H1 (cell line): ENCODE measurements around the gene XRCC6. TPM values are rescaled to one million over a fixed set of nuclear protein-coding genes. Genes with fewer than 3 reads are reported as not detected.

Experiments used
- CTCF ChIA-PET: fragments of 300-600 bp; sonication (Branson Sonifier 250); formaldehyde crosslinking; loops from one replicate; lab custom pipeline; 2021; ENCODE audit not compliant: partially characterized antibody; lab: Charles Lee
- POLR2A ChIA-PET: fragments of 300-600 bp; sonication (Branson Sonifier 250); formaldehyde crosslinking; loops from one replicate; lab custom pipeline; 2021; ENCODE audit warnings: inconsistent platforms; ENCODE audit not compliant: partially characterized antibody; lab: Charles Lee
- DNase-seq, 2 experiments: peaks; one replicate each; pipeline versions ENCODE4 v3.0.0 to v3.0.0-alpha.2; 2010 to 2022; ENCODE audit warnings: low spot score in 2 of 2, low read depth in 1 of 2, mixed read lengths in 1 of 2
- FAIRE-seq: peaks from 2 replicates; lab custom pipeline; 2011; peaks lifted over from hg19 to GRCh38; lab: Jason Lieb, UNC
- H2AFZ ChIP-seq: 2 replicates; pipeline ENCODE4 v1.8.1; 2012; ENCODE audit warnings: low read length, inconsistent platforms
- H2AK5ac ChIP-seq: 2 replicates; pipeline ENCODE4 v1.6.1; 2013; ENCODE audit warnings: low read depth, low read length
- H2BK120ac ChIP-seq: replicated peaks from 2 replicates; pipeline ENCODE3; 2013; ENCODE audit warnings: low read depth, low read length, inconsistent platforms
- H2BK12ac ChIP-seq: 2 replicates; pipeline ENCODE4 v1.6.1; 2013; ENCODE audit warnings: low read depth, low read length
- H2BK15ac ChIP-seq: 2 replicates; pipeline ENCODE4 v1.6.1; 2013; ENCODE audit warnings: low read length
- H2BK20ac ChIP-seq: 2 replicates; pipeline ENCODE4 v1.6.1; 2013; ENCODE audit warnings: low read length
- H2BK5ac ChIP-seq: 2 replicates; pipeline ENCODE4 v1.6.1; 2013; ENCODE audit warnings: low read depth, low read length
- H3K14ac ChIP-seq: 2 replicates; pipeline ENCODE4 v1.6.1; 2013; ENCODE audit warnings: inconsistent platforms; ENCODE audit not compliant: insufficient read length
- H3K18ac ChIP-seq: 2 replicates; pipeline ENCODE4 v1.6.1; 2013; ENCODE audit warnings: low read length; ENCODE audit errors: extremely low read depth
- H3K23ac ChIP-seq: 2 replicates; pipeline ENCODE4 v1.6.1; 2013; ENCODE audit warnings: inconsistent platforms; ENCODE audit not compliant: insufficient read length
- H3K23me2 ChIP-seq: 2 replicates; pipeline ENCODE4 v1.6.1; 2013; ENCODE audit warnings: low read depth, low read length
- H3K27ac ChIP-seq: 2 replicates; pipeline ENCODE4 v1.6.1; 2011; ENCODE audit warnings: low read depth, low read length, inconsistent platforms
- H3K27me3 ChIP-seq, 4 experiments: replicated peaks in 1 of 4; 1 replicate in 1 of 4; 2 replicates in 3 of 4; pipeline versions ENCODE4 v1.6.1 to v1.8.1; 2011 to 2013; ENCODE audit warnings: low read length in 3 of 4, mild to moderate bottlenecking in 3 of 4, inconsistent platforms in 2 of 4, mixed read lengths in 2 of 4, moderate library complexity in 1 of 4; ENCODE audit not compliant: control insufficient read depth in 3 of 4, insufficient read depth in 3 of 4; ENCODE audit errors: extremely low read depth in 1 of 4
- H3K36me3 ChIP-seq, 4 experiments: 2 replicates each; pipeline versions ENCODE4 v1.6.1 to v1.8.1; 2011 to 2013; ENCODE audit warnings: mild to moderate bottlenecking in 4 of 4, low read length in 3 of 4, moderate library complexity in 2 of 4, control low read depth in 1 of 4, inconsistent platforms in 1 of 4; ENCODE audit not compliant: insufficient read depth in 4 of 4, control insufficient read depth in 2 of 4
- H3K4ac ChIP-seq: replicated peaks from 2 replicates; pipeline ENCODE3; 2013; ENCODE audit warnings: low read length, low read depth, mixed read lengths, inconsistent platforms; ENCODE audit not compliant: insufficient read length
- H3K4me1 ChIP-seq, 4 experiments: replicated peaks in 1 of 4; 1 replicate in 1 of 4; 2 replicates in 3 of 4; pipeline versions ENCODE4 v1.6.1 to v1.8.1; 2011 to 2013; ENCODE audit warnings: low read length in 3 of 4, inconsistent platforms in 2 of 4, mixed read lengths in 1 of 4; ENCODE audit not compliant: insufficient read depth in 4 of 4, control insufficient read depth in 3 of 4
- H3K4me2 ChIP-seq, 2 experiments: 2 replicates each; pipeline versions ENCODE4 v1.6.1 to v1.8.1; 2011 to 2013; ENCODE audit warnings: low read depth in 2 of 2, low read length in 2 of 2, control low read depth in 1 of 2, inconsistent platforms in 1 of 2, mild to moderate bottlenecking in 1 of 2; ENCODE audit not compliant: insufficient read depth in 1 of 2
- H3K4me3 ChIP-seq, 4 experiments: fragments of 200-600, 300-600 bp in 1 of 4; sonication (generic), shearing (Covaris generic), sonication (Bioruptor Twin) in 1 of 4; 2 replicates each; pipeline versions ENCODE4 v1.5.1 to v1.8.1; 2011 to 2016; ENCODE audit warnings: low read length in 4 of 4, low read depth in 3 of 4, control low read depth in 2 of 4, inconsistent platforms in 2 of 4, mild to moderate bottlenecking in 2 of 4, mixed read lengths in 1 of 4, moderate library complexity in 1 of 4; ENCODE audit not compliant: insufficient read depth in 2 of 4; ENCODE audit errors: extremely low read depth in 1 of 4
- H3K56ac ChIP-seq: replicated peaks from 2 replicates; pipeline ENCODE3; 2013; ENCODE audit warnings: low read depth, mild to moderate bottlenecking, mixed read lengths, low read length, inconsistent platforms; ENCODE audit not compliant: insufficient read length
- H3K79me1 ChIP-seq: 2 replicates; pipeline ENCODE4 v1.6.1; 2013; ENCODE audit warnings: low read depth, low read length, control low read depth
- H3K79me2 ChIP-seq, 2 experiments: 2 replicates each; pipeline versions ENCODE4 v1.6.1 to v1.8.1; 2012 to 2013; ENCODE audit warnings: low read length in 2 of 2, mild to moderate bottlenecking in 2 of 2, inconsistent platforms in 1 of 2; ENCODE audit not compliant: insufficient read depth in 2 of 2, control insufficient read depth in 1 of 2
- H3K9ac ChIP-seq, 4 experiments: replicated peaks in 1 of 4; 1 replicate in 1 of 4; 2 replicates in 3 of 4; pipeline versions ENCODE4 v1.6.1 to v1.8.1; 2011 to 2013; ENCODE audit warnings: low read depth in 3 of 4, low read length in 3 of 4, control low read depth in 2 of 4, mild to moderate bottlenecking in 2 of 4, moderate library complexity in 2 of 4, inconsistent platforms in 1 of 4; ENCODE audit errors: extremely low read depth in 1 of 4
- H3K9me3 ChIP-seq, 2 experiments: 2 replicates each; pipeline versions ENCODE4 v1.6.1 to v1.8.1; 2012 to 2013; ENCODE audit warnings: mild to moderate bottlenecking in 2 of 2, moderate library complexity in 2 of 2, control low read depth in 1 of 2, inconsistent platforms in 1 of 2, low read depth in 1 of 2, low read length in 1 of 2, mixed read lengths in 1 of 2; ENCODE audit not compliant: insufficient read depth in 2 of 2
- H4K20me1 ChIP-seq, 2 experiments: replicated peaks in 1 of 2; 2 replicates each; pipeline versions ENCODE3 to v1.8.1; 2011 to 2013; ENCODE audit warnings: inconsistent platforms in 2 of 2, low read length in 2 of 2, mild to moderate bottlenecking in 1 of 2; ENCODE audit not compliant: insufficient read depth in 2 of 2, control insufficient read depth in 1 of 2
- H4K5ac ChIP-seq: 2 replicates; pipeline ENCODE4 v1.6.1; 2013; ENCODE audit warnings: low read length, low read depth, mixed read lengths, inconsistent platforms; ENCODE audit not compliant: insufficient read length
- H4K8ac ChIP-seq: 2 replicates; pipeline ENCODE4 v1.8.0; 2013; ENCODE audit warnings: mild to moderate bottlenecking, moderate library complexity, low read length, inconsistent platforms; ENCODE audit not compliant: insufficient read depth; ENCODE audit errors: extremely low read depth
- H4K91ac ChIP-seq: replicated peaks from 2 replicates; pipeline ENCODE3; 2013; ENCODE audit warnings: low read length, mixed read lengths, inconsistent platforms; ENCODE audit not compliant: insufficient read length
- ASH2L ChIP-seq: fragments of 200-600, 300-600 bp; sonication (generic); IDR thresholded peaks from one replicate; pipeline ENCODE4 v1.7.1; 2017; ENCODE audit warnings: low read length
- CBX5 ChIP-seq: fragments of 300-800, 300-1000 bp; sonication (generic); IDR thresholded peaks from 2 replicates; pipeline ENCODE4 v1.7.1; 2016; ENCODE audit warnings: antibody characterized with exemption, low read length, low read depth
- CEBPB ChIP-seq: IDR thresholded peaks from 2 replicates; pipeline ENCODE4 v1.6.1; 2012; ENCODE audit warnings: low read depth, low read length
- CREB1 ChIP-seq: IDR thresholded peaks from 2 replicates; pipeline ENCODE4 v1.6.1; 2012; ENCODE audit warnings: inconsistent platforms
- HDAC6 ChIP-seq: IDR thresholded peaks from one replicate; pipeline ENCODE4 v1.7.1; 2012; ENCODE audit warnings: low read depth, mild to moderate bottlenecking, inconsistent platforms, low read length, moderate library complexity
- KDM1A ChIP-seq: fragments of 200-600, 300-600 bp; sonication (generic); IDR thresholded peaks from 2 replicates; pipeline ENCODE4 v1.7.1; 2016; ENCODE audit warnings: mild to moderate bottlenecking, low read length, borderline replicate concordance
- MAFK ChIP-seq: IDR thresholded peaks from 2 replicates; pipeline ENCODE4 v1.6.1; 2012; ENCODE audit warnings: low read depth, mild to moderate bottlenecking, improper control_type of control experiment, low read length
- SAP30 ChIP-seq: fragments of 300-600 bp; sonication (generic); IDR thresholded peaks from 2 replicates; pipeline ENCODE4 v1.7.1; 2012; ENCODE audit warnings: low read length, moderate library complexity, mild to moderate bottlenecking, inconsistent platforms; ENCODE audit not compliant: insufficient read depth, insufficient replicate concordance
- SP4 ChIP-seq: IDR thresholded peaks from 2 replicates; pipeline ENCODE4 v1.6.1; 2012; ENCODE audit warnings: low read length, inconsistent platforms
- TBP ChIP-seq: IDR thresholded peaks from 2 replicates; pipeline ENCODE4 v1.6.1; 2011; ENCODE audit warnings: low read depth, low read length, improper control_type of control experiment
- ZNF274 ChIP-seq: IDR thresholded peaks from 2 replicates; pipeline ENCODE4 v1.7.0; 2012; ENCODE audit warnings: low read length, borderline replicate concordance; ENCODE audit errors: extremely low read depth
- WGBS, 2 experiments: shearing (Covaris generic) in 1 of 2; methylation state at CpG; one replicate each; pipeline versions ENCODE4 v1.1.6 to v1.1.7; 2013 to 2015; ENCODE audit warnings: low lambda C conversion rate in 2 of 2, mixed read lengths in 2 of 2, inconsistent platforms in 1 of 2, low coverage in 1 of 2, missing lambda C conversion rate in 1 of 2; ENCODE audit not compliant: insufficient replicate concordance in 2 of 2, insufficient coverage in 1 of 2, insufficient read length in 1 of 2; ENCODE audit errors: extremely low coverage in 1 of 2, missing lambda C conversion rate in 1 of 2; 5-methylcytosine and 5-hydroxymethylcytosine counted together
- polyA plus RNA-seq, 7 experiments: library from polyadenylated mRNA; depleted of rRNA in 3 of 7; stranded (reverse) in 5 of 7; unstranded in 2 of 7; fragments of >200 nt in 5 of 7; fragments of 200-250 nt in 2 of 7; gene quantifications; 1 replicate in 5 of 7; 2 replicates in 1 of 7; 4 replicates in 1 of 7; pipeline versions ENCODE4 v1.2.1 to v1.2.3, GENCODE V29; 2011 to 2013; ENCODE audit warnings: missing spikeins in 2 of 7, mixed read lengths in 2 of 7
- total RNA-seq: library from RNA; stranded (reverse); fragmentation: NEBNext Ultra II Directional; extraction: Animal tissue kit (Norgen Biotek cat#: 25700); gene quantifications from 2 replicates; pipeline ENCODE4 v1.2.1, GENCODE V29; 2021

Gene XRCC6
- total and polyA plus RNA-seq, 2 of the 8 experiments (the other 6 are each of a cell fraction or from before 2014, with no cell fraction given): 150 to 490 TPM

- H4K91ac ChIP-seq: no peak overlapping the region
- ChIA-PET POLR2A (no interaction called here), CTCF (interaction anchor here (0.6 kb wide), 1 partner anchor 101 kb away, joined by 3 read pairs; no protein-coding TSS in a partner anchor)
- H3K56ac ChIP-seq: no peak overlapping the region
- peaks cover 14% of the 10 kb centered on the region for H3K79me1 ChIP-seq
- no peak overlapping the region for H3K4me2 ChIP-seq
- DNase-seq (no peak), FAIRE-seq (no peak)
- H3K18ac ChIP-seq: no peak overlapping the region
- no peak overlapping the region for H2AFZ ChIP-seq
- H3K4ac ChIP-seq: no peak overlapping the region
- no peak overlapping the region for H2BK20ac ChIP-seq
- H3K23me2 ChIP-seq: no peaks in the 10 kb centered on the region
- TF ChIP-seq TBP (no peak), KDM1A (no peak), ZNF274 (no peak), MAFK (no peak), ASH2L (no peak), CEBPB (no peak), SP4 (no peak), HDAC6 (no peak), CREB1 (no peak), SAP30 (no peak), CBX5 (no peak)
- H3K79me2 ChIP-seq: peaks cover 7 to 36% of the 10 kb centered on the region in 2 experiments
- no peak overlapping the region for H2BK15ac ChIP-seq
- H3K9me3 ChIP-seq: no peaks in the 10 kb centered on the region
- peaks cover 6 to 48% (median 27%) of the 10 kb centered on the region in 4 experiments; a peak in 7 of 8 replicates for H3K36me3 ChIP-seq
- 95% methylated on average over 4 of the region's 4 CpGs; no CpG with 5 or more reads in 1 of the 2 experiments for WGBS, 2 experiments
- H3K4me3 ChIP-seq: no peak overlapping the region
- no peak overlapping the region for H2BK5ac ChIP-seq
- no peak overlapping the region for H3K14ac ChIP-seq
- no peaks in the 10 kb centered on the region for H3K4me1 ChIP-seq
- no peak overlapping the region for H3K9ac ChIP-seq
- no peaks in the 10 kb centered on the region for H3K27me3 ChIP-seq
- H3K23ac ChIP-seq: no peak overlapping the region
- no peak overlapping the region for H2BK120ac ChIP-seq
- H2AK5ac ChIP-seq: no peak overlapping the region
- no peak overlapping the region for H3K27ac ChIP-seq
- no peak overlapping the region for H4K8ac ChIP-seq
- peaks cover 6 to 15% of the 10 kb centered on the region in 2 experiments for H4K20me1 ChIP-seq
- no peak overlapping the region for H4K5ac ChIP-seq
- no peak overlapping the region for H2BK12ac ChIP-seq
Measured at GRCh38 chr22:41676134-41676533, 55.0 kb downstream of the XRCC6 start.
